ENCODE results near the gene LGI2. TPM values are rescaled to one million over a fixed set of nuclear protein-coding genes. Genes with fewer than 3 reads are reported as not detected.

LGI2 gene
- total and polyA plus RNA-seq, 4 donors: 0.18 to 1.8 (median 0.88) TPM

DNA sequence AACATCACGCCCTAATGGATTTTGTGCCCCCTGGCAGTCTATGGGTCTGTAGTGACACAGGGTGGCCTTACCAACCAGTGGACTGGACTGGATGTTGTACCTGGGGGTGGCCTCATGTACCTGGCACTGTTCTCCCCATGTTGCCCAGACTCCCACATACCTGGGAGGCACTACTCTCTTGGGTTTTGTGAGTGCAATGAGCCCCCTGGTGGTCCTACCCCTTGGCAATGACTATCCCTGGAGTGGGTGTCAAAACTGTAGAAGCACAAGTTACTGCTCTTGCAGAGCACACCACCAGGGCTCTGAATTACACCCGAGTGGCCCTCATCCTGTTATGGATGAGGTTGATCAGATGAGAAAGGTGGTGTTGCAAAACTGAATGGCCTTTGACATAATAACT is 60.1 kb downstream of the LGI2 start:
- no peaks in the 10 kb centered on the region for H3K27me3 ChIP-seq (ENCODE audit: control insufficient read depth in 3 of 3, insufficient read depth in 3 of 3, low read length in 2 of 3)
- WGBS, 2 donors: 79 to 82% methylated on average over 2 of the region's 2 CpGs
- peaks cover 0 to 6% (median 3%) of the 10 kb centered on the region in 4 donors for H3K9me3 ChIP-seq (ENCODE audit: control insufficient read depth in 4 of 4, insufficient read depth in 3 of 4, low read length in 3 of 4)
- no peak overlapping the region for H3K9ac ChIP-seq (ENCODE audit: insufficient read depth in 1 of 2, low read length in 2 of 2)
- peaks cover 0 to 7% (median 0%) of the 10 kb centered on the region in 5 donors for H3K4me1 ChIP-seq (ENCODE audit: control insufficient read depth in 5 of 5, insufficient read depth in 5 of 5, low read length in 5 of 5)
- DNase-seq (no peak), ATAC-seq (ENCODE audit: insufficient read depth, low FRiP score) (no peak)
- no peak for TF ChIP-seq CTCF (IDR thresholded peaks at IDR 0.05; ENCODE audit: control extremely low read depth, extremely low read depth)
- H3K27ac ChIP-seq (ENCODE audit: low read depth in 1 of 2, low read length in 1 of 2): no peak overlapping the region
- H3K4me3 ChIP-seq: no peak overlapping the region
- H3K36me3 ChIP-seq (ENCODE audit: control insufficient read depth in 4 of 4, insufficient read depth in 4 of 4, low read length in 4 of 4): no peaks in the 10 kb centered on the region

- Histone ChIP-seq H3K27me3 (ENCODE audit: control insufficient read depth in 3 of 3, insufficient read depth in 3 of 3, low read length in 2 of 3) (no peaks in the 10 kb centered on the region), H3K9me3 (ENCODE audit: control insufficient read depth in 4 of 4, insufficient read depth in 3 of 4, low read length in 3 of 4) (peaks cover 0 to 6% (median 3%) of the 10 kb centered on the region in 4 donors), H3K27ac (ENCODE audit: low read depth in 1 of 2, low read length in 1 of 2) (no peak overlapping the region), H3K36me3 (ENCODE audit: control insufficient read depth in 4 of 4, insufficient read depth in 4 of 4, low read length in 4 of 4) (no peaks in the 10 kb centered on the region), H3K4me3 (no peak overlapping the region), H3K9ac (ENCODE audit: insufficient read depth in 1 of 2, low read length in 2 of 2) (no peak overlapping the region), H3K4me1 (ENCODE audit: control insufficient read depth in 5 of 5, insufficient read depth in 5 of 5, low read length in 5 of 5) (peaks cover 0 to 7% (median 0%) of the 10 kb centered on the region in 5 donors)
- DNase-seq (no peak), ATAC-seq (ENCODE audit: insufficient read depth, low FRiP score) (no peak)
- 97 to 98% methylated on average over 5 of the region's 5 CpGs for WGBS, 2 donors
- TF ChIP-seq CTCF (IDR thresholded peaks at IDR 0.05; ENCODE audit: control extremely low read depth, extremely low read depth): no peak
Observed at GRCh38 chr4:24970191-24970590, 60.6 kb downstream of the LGI2 start.

DNA sequence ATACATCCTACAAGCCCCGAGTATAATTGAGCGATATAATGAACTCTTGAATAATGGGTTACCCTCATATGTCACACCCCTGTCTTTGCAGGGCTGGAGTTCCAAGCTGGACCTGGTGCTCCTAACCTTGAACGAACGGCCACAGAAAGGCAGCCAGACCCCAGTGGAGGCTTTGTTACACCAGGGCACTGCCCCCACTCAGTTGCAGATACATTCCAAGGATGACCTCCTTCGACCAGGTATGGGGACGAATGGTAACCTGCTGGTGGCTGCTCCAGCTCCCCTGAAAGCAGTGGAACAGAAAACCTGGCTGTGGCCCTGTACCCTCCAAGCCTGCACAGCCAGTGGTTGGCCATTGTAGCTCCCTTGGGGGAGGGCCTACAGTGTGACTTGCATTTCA is 61.3 kb downstream of the LGI2 start:
- TF ChIP-seq CTCF (IDR thresholded peaks at IDR 0.05; ENCODE audit: control extremely low read depth, extremely low read depth): no peak
- H3K4me1 ChIP-seq (ENCODE audit: control insufficient read depth in 5 of 5, insufficient read depth in 5 of 5, low read length in 5 of 5): peaks cover 0 to 7% (median 0%) of the 10 kb centered on the region in 5 donors
- 88 to 96% methylated on average over 6 of the region's 6 CpGs for WGBS, 2 donors
- ATAC-seq (ENCODE audit: insufficient read depth, low FRiP score) (no peak), DNase-seq (no peak)
- no peak overlapping the region for H3K27ac ChIP-seq (ENCODE audit: low read depth in 1 of 2, low read length in 1 of 2)
- H3K27me3 ChIP-seq (ENCODE audit: control insufficient read depth in 3 of 3, insufficient read depth in 3 of 3, low read length in 2 of 3): no peaks in the 10 kb centered on the region
- H3K9ac ChIP-seq (ENCODE audit: insufficient read depth in 1 of 2, low read length in 2 of 2): no peak overlapping the region
- H3K9me3 ChIP-seq (ENCODE audit: control insufficient read depth in 4 of 4, insufficient read depth in 3 of 4, low read length in 3 of 4): peaks cover 0 to 6% (median 3%) of the 10 kb centered on the region in 4 donors
- no peaks in the 10 kb centered on the region for H3K36me3 ChIP-seq (ENCODE audit: control insufficient read depth in 4 of 4, insufficient read depth in 4 of 4, low read length in 4 of 4)
- H3K4me3 ChIP-seq: no peak overlapping the region

- Histone ChIP-seq H3K27ac (ENCODE audit: low read depth in 1 of 2, low read length in 1 of 2) (no peak overlapping the region), H3K27me3 (ENCODE audit: control insufficient read depth in 3 of 3, insufficient read depth in 3 of 3, low read length in 2 of 3) (no peaks in the 10 kb centered on the region), H3K9me3 (ENCODE audit: control insufficient read depth in 4 of 4, insufficient read depth in 3 of 4, low read length in 3 of 4) (peaks cover 0 to 6% (median 3%) of the 10 kb centered on the region in 4 donors), H3K36me3 (ENCODE audit: control insufficient read depth in 4 of 4, insufficient read depth in 4 of 4, low read length in 4 of 4) (no peaks in the 10 kb centered on the region), H3K4me1 (ENCODE audit: control insufficient read depth in 5 of 5, insufficient read depth in 5 of 5, low read length in 5 of 5) (peaks cover 0 to 5% (median 0%) of the 10 kb centered on the region in 5 donors), H3K9ac (ENCODE audit: insufficient read depth in 1 of 2, low read length in 2 of 2) (no peak overlapping the region), H3K4me3 (no peak overlapping the region)
- ATAC-seq (ENCODE audit: insufficient read depth, low FRiP score): no peak
- no peak for TF ChIP-seq CTCF (IDR thresholded peaks at IDR 0.05; ENCODE audit: control extremely low read depth, extremely low read depth)
- 90 to 92% methylated on average over 3 of the region's 3 CpGs for WGBS, 2 donors
- DNase-seq: no peak
Observed at GRCh38 chr4:24968992-24969391, 61.8 kb downstream of the LGI2 start.
